HG02588 (cell line): ENCODE measurements around the gene SPTLC2.
"Not testable (repeated sequence)": the region's sequence is repeated elsewhere in the genome, so short reads cannot be mapped to it uniquely, and the experiment has no call there.

Experiments used
- ATAC-seq: cut with Tn5 transposase; IDR thresholded peaks from one replicate; pipeline ENCODE4 v1.9.1; 2021; ENCODE audit warnings: mild to moderate bottlenecking, moderate library complexity; ENCODE audit not compliant: unreplicated experiment

The SPTLC2 gene

DNA sequence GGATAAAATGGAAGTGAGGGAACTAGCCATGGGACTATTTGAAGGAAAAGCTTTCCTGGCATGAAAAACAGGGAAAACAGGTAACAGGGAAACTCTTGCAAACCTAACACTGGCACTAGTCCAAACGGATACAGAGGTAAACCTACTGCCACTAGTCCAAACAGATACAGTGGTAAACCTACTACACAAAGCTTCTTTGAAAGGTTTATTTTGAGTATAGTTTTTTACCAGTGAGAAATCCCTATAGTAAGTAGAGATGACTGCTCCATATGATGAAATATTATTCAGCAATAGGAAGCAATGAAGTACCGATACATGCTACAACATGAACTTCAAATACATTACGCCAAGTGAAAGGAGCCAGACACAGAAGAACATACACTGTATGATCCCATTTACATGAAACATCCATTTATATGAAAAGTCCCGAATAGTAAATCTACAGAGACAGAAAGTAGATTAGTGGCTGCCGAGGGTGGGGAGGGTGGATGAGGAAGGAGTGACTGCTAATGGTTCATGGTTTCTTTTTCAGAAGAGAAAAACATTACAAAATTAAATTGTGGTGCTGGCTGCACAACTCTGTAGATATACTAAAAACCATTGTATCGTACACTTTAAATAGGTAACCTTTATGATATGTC lies 25.5 kb downstream of the SPTLC2 start:
- ATAC-seq, result no peak

DNA sequence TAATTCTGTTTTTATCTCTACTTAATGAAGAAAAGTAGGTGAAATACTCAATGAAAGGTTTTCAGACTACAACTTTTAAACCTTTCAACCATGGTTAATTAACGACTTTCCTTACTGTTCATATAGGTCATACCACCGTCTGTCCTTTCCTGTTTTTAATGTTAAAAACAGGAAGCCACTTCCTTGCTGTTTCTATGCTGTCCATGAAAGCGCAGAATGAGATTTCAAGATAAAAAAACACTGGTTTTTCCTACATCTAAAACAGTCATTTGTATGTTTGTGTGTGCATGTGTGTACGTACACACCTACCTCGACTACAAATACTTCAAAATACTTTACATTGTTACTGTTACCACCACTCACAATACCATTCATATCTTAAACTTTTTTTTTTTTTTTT lies 27.3 kb downstream of the SPTLC2 start:
- ATAC-seq, result no peak

DNA sequence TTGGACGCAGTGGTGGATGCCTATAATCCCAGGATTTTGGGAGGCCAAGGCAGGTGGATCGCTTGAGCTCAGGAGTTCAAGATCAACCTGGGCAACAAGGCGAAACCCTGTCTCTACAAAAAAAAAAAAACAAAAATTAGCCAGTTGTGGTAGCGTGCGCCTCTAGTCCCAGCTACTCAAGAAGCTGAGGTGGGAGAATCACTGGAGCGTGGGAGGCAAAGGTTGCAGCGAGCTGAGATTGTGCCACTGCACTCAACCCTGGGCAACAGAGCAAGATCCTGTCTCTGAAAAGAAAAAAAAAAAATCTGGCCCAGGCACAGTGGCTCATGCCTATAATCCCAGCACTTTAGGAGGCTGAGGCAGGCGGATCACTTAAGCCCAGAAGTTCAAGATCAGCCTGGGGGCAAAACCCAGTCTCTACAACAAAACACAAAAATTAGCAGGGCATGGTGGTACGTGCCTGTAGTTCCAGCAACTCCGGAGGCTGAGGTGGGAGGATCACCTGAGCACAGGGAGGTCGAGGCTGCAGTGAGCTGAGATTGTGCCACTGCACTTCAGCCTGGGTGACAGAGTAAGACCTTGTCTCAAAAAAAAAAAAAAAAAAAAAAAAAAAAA lies 27.9 kb downstream of the SPTLC2 start:
- not testable (repeated sequence) for ATAC-seq

DNA sequence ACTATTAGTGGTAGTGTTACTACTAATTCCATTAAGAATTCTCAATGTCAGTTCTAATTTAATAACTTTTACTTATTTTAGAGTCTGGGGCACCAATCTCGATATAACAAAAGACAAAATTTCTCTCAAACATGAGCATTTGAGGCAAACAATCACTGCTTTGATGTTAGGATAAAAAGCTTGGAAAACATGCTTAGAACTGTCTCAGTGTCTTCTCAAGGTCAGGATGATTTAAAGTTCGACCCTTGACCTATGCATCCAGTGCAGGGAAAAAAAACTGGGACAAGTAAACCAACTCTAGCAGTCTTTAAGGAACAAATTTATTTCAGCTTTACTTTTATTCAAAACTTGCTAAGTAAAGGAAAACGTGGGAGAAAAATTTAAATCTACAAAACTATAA lies 31.1 kb downstream of the SPTLC2 start:
- no peak for ATAC-seq

DNA sequence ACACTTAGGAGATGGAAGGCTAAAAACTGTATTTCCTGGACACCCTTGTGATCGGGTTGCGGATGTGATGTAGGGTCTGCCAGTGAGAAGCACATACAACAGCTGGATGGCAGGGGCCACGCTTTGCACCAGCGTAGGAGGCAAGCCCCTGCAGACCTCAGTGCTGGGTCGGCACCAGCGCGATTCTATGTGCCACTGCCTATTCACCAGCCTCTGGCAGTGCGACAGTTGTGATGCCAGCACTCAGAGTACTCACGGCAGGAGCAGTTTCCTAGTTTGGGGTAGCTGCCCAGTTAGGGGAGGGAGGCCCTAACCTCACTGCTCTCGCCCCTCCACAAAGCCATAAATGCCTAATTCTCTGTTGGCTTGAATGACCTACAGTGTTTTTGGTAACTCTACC lies 31.6 kb downstream of the SPTLC2 start:
- no peak for ATAC-seq

DNA sequence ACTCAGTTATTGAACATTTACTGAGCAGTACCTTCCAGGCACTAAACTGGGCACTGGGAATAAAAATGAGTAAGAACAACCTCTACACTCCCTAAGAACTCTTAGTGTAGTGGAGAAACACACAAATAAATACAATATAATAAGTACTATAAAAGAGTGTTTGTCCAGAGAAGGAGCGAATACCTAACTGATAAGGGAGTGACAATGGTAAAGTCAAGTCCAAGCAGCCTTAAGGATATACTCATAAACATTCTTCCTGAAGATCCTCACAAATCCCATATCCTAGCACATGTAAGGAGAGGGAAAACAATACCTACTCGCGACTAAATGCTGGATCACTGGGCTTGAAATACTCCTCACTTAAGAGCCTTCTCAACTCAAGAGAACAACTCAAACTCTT lies 32.8 kb downstream of the SPTLC2 start:
- no peak for ATAC-seq

DNA sequence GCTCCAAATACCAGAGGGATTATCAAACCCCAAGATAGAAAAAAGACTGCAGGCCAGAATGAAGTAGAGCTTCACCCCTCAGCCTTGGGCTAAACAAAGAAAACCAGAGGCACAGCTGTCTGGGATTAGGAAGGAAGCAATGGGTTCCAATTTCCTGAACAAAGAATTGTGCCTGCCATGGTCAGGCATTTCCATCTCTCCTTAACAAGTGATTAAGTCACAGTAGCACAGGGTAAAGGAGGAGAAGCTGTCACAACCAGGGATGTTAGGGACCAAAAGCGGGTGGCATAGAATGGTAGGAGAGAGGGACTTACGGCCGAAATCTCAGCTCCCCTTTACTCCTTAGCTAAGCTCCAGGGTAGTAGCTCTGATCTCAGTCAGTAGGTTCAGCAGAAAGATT lies 33.9 kb downstream of the SPTLC2 start:
- no peak for ATAC-seq

DNA sequence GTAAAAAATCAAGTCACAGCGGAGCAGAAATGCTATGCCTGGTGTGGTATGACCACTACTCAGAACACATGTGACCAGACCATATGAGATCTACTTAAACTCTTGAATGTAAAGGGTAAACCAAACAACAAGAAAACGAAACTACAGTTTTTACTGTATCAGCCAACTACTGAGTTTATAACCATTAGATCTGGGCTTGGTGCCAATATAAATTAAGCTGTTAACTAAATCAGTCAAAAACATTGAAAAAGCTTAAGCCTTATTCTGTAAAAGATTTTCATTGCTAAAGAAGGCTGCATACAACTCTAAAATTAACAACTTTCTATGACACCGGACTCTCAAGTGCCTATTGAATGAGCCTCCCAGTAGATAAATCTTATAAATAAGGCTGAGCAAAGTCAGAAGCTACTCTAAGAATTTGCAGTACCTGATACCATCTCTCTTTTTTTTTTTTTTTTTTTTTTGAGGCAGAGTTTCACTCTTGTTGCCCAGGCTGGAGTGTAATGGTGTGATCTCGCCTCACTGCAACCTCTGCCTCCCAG lies 35.4 kb downstream of the SPTLC2 start:
- ATAC-seq, result peak; percentile 92

DNA sequence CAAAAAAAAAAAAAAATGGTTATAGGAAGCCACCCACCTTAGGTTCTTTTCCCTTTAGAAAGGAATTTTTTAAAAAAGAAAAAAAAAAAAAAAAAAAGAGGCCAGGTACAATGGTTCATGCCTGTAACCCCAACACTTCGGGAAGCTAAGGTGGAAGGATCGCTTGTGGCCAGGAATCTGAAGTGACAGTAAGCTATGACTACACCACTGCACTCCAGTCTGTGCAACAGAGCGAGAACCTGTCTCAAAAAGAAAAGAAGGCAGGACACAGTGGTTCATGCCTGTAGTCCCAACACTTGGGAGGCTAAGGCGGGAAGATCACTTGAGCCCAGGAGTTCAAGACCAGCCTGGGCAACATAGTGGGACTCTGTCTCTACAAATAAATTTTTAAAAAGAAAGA lies 36.0 kb downstream of the SPTLC2 start:
- no peak for ATAC-seq

DNA sequence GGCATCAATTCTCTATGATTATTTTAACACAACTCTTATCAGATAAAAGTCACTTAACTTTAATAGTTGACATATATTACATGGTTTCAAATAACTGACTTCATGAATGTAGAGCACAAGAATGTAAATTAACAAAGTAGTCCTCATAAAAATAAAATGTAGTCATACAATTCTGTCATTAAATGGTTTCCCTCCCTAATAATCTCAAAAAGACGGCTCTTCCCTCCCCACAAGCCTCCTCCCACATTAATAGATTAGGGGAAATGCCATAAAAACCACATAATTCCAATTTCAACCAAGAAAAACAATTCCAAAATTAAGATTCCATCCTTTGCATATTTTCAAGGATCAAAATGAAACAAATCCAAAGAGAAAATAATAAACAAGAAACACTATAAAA lies 36.7 kb downstream of the SPTLC2 start:
- no peak for ATAC-seq

DNA sequence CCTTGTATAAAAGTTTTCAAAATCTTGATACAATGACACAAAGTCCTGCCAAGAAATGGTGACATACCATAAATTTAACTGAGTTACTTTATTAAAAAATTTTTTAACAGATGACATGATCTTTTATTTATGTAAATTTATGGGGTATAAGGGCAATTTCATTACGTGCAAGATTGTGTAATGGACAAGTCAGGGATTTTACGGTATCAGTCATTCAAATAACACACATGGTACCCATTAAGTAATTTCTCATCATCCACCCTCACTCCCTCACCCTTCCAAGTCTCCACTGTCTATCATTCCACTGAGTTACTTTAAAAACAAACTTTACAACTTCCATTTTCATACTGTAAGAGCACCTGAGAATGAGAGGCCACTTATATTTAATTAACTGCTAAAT lies 37.4 kb downstream of the SPTLC2 start:
- ATAC-seq, result no peak

DNA sequence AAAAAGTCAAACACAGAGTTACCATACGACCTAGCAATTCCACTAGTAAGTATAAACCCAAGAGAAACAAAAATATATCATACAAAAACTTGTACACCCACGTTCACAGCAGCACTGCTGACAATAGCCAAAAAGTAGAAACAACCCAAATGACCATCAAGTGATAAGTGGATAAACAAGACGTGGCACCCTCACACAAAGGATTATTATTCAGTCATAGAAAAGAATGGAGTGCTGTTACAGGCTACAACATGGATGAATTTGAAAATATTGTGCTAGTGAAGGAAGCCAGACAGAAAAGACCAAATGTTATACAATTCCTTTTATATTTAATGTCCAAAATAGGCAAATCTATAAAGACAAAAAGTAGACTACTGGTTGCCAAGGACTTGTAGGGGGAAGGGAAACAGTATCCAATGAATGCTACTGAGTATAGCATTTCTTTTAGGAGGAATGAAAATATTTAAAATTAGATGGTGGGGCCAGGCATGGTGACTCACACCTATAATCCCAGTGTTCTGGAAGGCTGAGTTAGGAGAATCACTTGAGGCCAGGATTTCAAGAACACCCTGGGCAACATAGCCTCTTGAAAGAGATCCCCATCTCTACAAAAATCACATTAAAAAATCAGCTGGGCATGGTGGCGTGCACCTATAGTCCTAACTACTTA lies 41.9 kb downstream of the SPTLC2 start:
- ATAC-seq, result no peak

DNA sequence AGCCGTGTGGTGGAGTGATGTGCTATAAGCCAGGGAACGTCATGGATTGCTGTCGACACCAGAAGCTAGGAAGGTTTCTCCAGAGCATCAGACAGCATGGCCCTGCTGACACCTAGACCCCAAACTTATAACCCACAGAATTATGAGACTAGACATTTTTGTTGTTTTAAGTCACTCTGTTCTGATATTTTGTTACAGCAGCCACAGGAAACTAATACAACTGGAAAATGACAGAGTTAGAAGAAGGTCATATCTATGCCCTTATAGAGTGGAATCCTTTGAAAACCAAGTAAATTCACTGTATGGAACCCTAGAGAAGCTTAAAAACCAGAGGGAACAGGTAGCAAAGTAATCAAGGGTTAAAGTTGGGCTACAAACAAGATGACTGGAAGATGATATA lies 42.5 kb downstream of the SPTLC2 start:
- no peak for ATAC-seq

DNA sequence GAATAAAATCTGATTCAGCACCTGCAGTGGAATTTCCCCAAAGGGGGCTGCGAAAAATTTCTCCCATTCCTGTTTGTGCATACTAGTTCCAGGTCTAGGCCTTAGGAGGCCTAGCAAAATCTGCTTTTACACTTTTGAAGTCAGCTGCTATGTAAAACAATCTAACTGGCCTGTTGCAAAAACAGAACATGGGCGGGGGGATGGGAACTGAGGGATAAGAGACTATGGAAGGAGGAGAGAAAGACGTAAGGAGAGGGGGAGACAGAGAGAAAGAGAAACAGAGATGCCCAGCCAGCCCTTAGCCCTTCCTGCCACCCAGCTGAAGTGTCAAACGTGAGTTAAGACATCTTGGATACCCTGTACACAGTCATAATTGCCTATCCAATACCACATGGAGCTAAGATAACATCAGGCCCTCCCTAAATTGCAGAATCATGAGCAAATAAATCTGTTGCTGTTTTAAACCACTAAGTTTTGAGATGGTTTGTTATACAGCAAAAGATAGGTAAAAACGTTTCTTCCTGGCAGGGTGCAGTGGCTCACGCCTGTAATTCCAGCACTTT lies 45.6 kb downstream of the SPTLC2 start:
- no peak for ATAC-seq

DNA sequence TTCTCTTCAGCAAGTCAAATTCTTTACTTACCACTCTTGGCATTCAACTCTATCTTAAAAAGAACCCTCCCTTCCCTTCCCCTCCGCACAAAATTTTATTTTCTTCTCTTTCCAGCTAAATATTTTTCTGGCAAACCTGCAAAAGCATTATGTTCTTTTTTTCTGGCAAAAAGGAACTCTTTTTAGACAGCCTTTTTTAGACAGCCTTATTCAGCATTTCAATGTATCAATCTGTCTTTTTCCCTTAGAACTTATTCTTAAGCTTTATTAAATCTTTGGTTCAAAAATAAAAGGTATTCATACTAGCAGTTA lies 50.5 kb downstream of the SPTLC2 start:
- ATAC-seq, result no peak

DNA sequence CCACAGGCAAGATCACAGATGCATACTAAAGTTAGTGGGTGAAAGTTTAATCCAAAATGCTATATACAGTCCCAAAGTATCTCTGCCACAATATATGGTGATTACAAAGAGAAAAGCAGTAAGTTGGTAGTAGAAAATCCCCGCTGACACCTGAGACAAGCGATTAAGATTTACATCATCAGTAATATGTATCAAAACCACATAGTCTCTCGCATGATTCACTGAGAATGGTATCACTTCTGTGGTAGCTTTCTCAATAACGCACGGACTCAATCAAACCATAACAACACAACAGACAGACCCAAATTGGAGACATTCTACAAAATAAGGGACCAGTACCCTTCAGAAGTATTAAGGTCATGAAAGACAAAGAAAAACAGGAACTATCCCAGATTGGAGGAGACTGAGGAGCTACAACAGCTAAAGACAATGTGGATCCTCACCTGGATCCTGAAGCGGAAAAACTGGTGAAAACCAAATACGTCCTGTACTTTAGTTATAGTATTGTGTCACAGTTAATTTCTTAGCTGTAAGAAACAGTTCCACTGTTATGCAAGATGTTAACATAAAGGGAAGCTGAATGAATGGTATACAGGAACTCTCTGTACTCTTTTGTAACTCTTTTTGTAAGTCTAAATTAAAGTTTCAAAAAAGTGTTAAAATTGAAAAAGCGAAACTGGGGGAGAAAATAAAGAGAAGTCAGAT lies 51.0 kb downstream of the SPTLC2 start:
- no peak for ATAC-seq

DNA sequence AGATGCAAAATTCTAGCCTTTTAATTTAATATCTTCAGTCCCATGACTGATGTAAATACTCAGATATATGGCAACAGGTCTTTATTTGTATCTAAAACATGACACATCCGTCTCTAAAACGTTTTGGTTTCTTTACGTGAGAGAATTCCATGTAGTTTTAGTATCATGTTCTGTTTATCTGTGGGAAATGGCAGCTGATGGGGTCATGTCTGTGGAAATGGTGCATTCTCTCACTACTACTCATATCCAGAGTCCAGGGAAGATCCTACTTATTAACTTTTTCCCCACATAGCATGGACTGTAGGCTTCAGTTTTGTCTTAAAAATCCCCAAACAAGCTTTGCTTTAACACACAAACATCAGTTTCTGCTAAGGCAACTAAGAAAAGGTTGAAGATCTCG lies 53.8 kb downstream of the SPTLC2 start:
- ATAC-seq, result no peak

DNA sequence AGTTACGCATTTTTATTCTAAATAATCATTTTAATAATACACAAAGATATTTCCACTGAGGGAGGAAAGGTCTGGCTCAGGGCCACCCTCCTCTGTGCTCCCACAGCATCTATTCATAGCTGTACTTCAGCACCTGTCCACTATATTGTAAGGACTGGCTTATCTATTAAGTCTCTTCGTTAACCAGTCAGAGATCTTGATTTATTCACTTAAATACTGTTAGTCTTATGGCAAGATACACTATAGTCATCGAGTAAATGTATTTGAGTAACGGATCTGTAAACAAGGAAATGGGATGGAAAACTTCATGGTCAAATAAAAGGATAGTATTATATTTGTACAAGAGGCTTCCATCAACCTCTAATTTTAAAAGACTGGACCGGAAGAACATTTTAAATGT lies 54.6 kb downstream of the SPTLC2 start:
- no peak for ATAC-seq

DNA sequence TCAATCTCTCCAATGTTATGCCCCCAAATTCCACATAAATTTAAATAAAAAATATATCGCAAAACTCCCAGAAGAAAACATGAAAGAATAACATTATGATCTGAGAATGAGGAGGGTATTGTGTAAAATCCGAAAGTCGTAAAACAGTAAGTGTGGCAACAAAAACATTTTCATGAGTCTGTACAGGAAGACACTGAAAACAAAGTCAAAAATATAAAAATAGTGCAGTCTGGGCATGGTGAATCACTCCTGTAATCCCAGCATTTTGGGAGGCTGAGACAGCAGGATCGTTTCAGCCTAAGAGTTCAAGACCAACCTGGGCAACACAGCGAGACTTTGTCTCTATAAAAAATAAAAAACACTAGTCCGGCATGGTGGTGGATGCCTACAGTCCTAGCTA lies 57.1 kb downstream of the SPTLC2 start:
- no peak for ATAC-seq

DNA sequence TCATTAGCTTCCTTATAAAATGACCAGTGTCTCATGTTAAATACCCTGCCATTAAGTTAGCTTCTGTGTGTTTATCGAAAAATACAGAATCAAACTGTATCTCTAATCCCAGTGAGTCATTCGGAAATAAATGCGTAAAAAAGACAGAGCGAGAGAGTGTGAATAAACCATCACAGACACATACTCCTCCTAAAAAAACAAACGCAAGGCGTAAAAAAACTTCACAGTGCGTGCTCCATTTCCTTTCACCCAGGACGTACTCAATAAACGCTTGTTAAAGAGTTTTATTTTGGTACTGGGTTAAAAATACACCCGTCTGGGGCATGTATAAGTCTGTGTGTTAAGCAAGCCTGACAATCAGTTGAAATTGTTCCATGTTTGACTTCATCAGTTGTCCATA lies 59.0 kb downstream of the SPTLC2 start:
- ATAC-seq, result no peak

DNA sequence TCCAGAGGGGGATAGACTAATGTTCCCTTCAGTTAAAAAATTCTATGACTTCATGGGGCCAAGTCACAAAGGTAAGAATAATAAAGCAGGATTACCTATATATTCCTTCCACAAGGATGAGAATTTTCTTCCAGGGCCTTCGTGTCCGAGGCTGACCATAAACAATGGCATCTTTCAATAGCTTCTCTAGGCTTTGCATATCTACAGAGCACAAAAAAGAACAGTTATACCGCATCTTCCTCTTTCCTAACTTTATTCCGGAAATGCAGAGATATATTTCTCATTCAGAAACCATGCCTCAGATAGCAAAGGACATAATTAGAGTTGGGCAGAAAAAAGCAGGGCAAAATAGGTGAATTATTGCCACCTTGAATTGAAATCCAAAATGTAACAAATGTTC lies 59.5 kb downstream of the SPTLC2 start:
- ATAC-seq, result no peak
